ENCODE measurements around the gene PARD6A. TPM values are rescaled to one million over a fixed set of nuclear protein-coding genes. Genes with fewer than 3 reads are reported as not detected.

Gene PARD6A
- total and polyA plus RNA-seq, 2 of the 13 experiments (the other 11 are each of a cell fraction or from before 2014, with no cell fraction given), result 3.5 to 4.3 TPM

DNA sequence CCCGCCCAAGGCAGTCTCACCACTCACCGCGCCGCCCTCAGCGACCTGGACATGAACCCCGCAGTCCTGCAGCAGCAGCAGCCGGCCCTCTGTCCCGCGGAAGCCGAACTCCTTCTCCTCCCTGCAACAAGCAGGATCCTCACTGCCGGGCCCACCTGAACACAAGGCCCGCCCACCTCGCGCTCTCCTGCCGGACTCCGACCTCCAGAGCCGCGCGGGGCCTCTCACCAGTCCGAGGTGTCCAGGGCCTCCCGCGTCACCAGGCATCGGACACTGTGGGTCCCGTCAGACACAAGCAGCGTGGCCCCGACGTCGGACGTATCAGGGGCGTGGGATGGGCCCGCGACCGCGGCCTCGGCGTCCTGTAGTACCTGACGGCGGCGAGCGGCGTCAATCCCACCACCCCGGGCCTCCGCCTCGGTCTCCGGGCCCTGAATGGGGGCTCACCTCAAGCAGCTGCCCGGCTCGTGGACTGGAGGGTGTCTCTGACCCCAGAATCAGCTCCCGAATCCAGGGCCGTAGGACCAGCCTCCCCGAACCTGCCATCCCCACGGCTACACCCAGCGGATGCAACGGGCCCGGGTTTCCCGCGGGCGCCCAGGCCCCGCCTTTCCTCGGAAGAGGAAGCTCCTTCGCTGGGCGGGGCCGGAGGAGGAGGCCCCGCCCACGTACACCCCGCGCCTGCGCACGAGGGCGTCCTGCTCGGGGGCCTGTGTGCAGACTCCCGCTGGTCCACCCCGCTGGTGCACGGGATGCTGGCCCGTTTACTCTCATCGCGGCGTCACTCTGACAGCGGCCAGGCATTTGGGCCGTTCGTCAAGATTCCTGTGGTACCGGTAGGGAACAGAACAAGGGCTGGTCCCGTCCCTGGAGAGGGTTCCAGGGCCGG, 841 bp upstream of the PARD6A start, which contains the start of gene ACD (continued):
- TF ChIP-seq, protein P1, sequence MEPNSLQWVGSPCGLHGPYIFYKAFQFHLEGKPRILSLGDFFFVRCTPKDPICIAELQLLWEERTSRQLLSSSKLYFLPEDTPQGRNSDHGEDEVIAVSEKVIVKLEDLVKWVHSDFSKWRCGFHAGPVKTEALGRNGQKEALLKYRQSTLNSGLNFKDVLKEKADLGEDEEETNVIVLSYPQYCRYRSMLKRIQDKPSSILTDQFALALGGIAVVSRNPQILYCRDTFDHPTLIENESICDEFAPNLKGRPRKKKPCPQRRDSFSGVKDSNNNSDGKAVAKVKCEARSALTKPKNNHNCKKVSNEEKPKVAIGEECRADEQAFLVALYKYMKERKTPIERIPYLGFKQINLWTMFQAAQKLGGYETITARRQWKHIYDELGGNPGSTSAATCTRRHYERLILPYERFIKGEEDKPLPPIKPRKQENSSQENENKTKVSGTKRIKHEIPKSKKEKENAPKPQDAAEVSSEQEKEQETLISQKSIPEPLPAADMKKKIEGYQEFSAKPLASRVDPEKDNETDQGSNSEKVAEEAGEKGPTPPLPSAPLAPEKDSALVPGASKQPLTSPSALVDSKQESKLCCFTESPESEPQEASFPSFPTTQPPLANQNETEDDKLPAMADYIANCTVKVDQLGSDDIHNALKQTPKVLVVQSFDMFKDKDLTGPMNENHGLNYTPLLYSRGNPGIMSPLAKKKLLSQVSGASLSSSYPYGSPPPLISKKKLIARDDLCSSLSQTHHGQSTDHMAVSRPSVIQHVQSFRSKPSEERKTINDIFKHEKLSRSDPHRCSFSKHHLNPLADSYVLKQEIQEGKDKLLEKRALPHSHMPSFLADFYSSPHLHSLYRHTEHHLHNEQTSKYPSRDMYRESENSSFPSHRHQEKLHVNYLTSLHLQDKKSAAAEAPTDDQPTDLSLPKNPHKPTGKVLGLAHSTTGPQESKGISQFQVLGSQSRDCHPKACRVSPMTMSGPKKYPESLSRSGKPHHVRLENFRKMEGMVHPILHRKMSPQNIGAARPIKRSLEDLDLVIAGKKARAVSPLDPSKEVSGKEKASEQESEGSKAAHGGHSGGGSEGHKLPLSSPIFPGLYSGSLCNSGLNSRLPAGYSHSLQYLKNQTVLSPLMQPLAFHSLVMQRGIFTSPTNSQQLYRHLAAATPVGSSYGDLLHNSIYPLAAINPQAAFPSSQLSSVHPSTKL (CRISPR knock-in tag; IDR thresholded peaks at IDR 0.05), result peak; percentile 13; the same call in 1 of the 2 replicates
- TF ChIP-seq, protein P2, sequence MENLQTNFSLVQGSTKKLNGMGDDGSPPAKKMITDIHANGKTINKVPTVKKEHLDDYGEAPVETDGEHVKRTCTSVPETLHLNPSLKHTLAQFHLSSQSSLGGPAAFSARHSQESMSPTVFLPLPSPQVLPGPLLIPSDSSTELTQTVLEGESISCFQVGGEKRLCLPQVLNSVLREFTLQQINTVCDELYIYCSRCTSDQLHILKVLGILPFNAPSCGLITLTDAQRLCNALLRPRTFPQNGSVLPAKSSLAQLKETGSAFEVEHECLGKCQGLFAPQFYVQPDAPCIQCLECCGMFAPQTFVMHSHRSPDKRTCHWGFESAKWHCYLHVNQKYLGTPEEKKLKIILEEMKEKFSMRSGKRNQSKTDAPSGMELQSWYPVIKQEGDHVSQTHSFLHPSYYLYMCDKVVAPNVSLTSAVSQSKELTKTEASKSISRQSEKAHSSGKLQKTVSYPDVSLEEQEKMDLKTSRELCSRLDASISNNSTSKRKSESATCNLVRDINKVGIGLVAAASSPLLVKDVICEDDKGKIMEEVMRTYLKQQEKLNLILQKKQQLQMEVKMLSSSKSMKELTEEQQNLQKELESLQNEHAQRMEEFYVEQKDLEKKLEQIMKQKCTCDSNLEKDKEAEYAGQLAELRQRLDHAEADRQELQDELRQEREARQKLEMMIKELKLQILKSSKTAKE (CRISPR knock-in tag; IDR thresholded peaks at IDR 0.05; ENCODE audit: borderline replicate concordance), result no peak
- TF ChIP-seq ARNT (IDR thresholded peaks at IDR 0.05), result no peak
- TF ChIP-seq MIER2 (CRISPR knock-in tag; IDR thresholded peaks at IDR 0.05), result peak; percentile 68; the same call in 1 of the 2 replicates
- TF ChIP-seq ZNF780A (CRISPR knock-in tag; IDR thresholded peaks at IDR 0.05), result no peak
- no peak for TF ChIP-seq MATR3 (CRISPR knock-in tag; IDR thresholded peaks at IDR 0.05)
- TF ChIP-seq ATF1 (CRISPR knock-in tag; IDR thresholded peaks at IDR 0.05), result no peak
- TF ChIP-seq, protein P3, sequence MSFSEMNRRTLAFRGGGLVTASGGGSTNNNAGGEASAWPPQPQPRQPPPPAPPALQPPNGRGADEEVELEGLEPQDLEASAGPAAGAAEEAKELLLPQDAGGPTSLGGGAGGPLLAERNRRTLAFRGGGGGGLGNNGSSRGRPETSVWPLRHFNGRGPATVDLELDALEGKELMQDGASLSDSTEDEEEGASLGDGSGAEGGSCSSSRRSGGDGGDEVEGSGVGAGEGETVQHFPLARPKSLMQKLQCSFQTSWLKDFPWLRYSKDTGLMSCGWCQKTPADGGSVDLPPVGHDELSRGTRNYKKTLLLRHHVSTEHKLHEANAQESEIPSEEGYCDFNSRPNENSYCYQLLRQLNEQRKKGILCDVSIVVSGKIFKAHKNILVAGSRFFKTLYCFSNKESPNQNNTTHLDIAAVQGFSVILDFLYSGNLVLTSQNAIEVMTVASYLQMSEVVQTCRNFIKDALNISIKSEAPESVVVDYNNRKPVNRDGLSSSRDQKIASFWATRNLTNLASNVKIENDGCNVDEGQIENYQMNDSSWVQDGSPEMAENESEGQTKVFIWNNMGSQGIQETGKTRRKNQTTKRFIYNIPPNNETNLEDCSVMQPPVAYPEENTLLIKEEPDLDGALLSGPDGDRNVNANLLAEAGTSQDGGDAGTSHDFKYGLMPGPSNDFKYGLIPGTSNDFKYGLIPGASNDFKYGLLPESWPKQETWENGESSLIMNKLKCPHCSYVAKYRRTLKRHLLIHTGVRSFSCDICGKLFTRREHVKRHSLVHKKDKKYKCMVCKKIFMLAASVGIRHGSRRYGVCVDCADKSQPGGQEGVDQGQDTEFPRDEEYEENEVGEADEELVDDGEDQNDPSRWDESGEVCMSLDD (CRISPR knock-in tag; IDR thresholded peaks at IDR 0.05; ENCODE audit: borderline replicate concordance), result no peak; the same call in 1 of the 2 replicates
- 0 out of 2 replicates have a peak, but pooled peaks have one; percentile 64 for TF ChIP-seq ZBTB8A (CRISPR knock-in tag; IDR thresholded peaks at IDR 0.05; ENCODE audit: borderline replicate concordance, low read depth)
- TF ChIP-seq, protein P4, sequence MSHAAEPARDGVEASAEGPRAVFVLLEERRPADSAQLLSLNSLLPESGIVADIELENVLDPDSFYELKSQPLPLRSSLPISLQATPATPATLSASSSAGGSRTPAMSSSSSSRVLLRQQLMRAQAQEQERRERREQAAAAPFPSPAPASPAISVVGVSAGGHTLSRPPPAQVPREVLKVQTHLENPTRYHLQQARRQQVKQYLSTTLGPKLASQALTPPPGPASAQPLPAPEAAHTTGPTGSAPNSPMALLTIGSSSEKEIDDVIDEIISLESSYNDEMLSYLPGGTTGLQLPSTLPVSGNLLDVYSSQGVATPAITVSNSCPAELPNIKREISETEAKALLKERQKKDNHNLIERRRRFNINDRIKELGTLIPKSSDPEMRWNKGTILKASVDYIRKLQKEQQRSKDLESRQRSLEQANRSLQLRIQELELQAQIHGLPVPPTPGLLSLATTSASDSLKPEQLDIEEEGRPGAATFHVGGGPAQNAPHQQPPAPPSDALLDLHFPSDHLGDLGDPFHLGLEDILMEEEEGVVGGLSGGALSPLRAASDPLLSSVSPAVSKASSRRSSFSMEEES (CRISPR knock-in tag; IDR thresholded peaks at IDR 0.05), result peak; percentile 48
- TF ChIP-seq ZNF790 (CRISPR knock-in tag; IDR thresholded peaks at IDR 0.05; ENCODE audit: borderline replicate concordance), result 0 out of 2 replicates have a peak, but pooled peaks have one; percentile 72
- TF ChIP-seq, protein P5, sequence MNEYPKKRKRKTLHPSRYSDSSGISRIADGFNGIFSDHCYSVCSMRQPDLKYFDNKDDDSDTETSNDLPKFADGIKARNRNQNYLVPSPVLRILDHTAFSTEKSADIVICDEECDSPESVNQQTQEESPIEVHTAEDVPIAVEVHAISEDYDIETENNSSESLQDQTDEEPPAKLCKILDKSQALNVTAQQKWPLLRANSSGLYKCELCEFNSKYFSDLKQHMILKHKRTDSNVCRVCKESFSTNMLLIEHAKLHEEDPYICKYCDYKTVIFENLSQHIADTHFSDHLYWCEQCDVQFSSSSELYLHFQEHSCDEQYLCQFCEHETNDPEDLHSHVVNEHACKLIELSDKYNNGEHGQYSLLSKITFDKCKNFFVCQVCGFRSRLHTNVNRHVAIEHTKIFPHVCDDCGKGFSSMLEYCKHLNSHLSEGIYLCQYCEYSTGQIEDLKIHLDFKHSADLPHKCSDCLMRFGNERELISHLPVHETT (CRISPR knock-in tag; conservative IDR thresholded peaks at IDR 0.05), result 0 out of 2 replicates have a peak, but pooled peaks have one; percentile 77
- peak; percentile 34; the same call in 1 of the 2 replicates for TF ChIP-seq ZBTB38 (CRISPR knock-in tag; IDR thresholded peaks at IDR 0.05)
- no peak for TF ChIP-seq RFX3 (CRISPR knock-in tag; IDR thresholded peaks at IDR 0.05)
- TF ChIP-seq, protein P6, sequence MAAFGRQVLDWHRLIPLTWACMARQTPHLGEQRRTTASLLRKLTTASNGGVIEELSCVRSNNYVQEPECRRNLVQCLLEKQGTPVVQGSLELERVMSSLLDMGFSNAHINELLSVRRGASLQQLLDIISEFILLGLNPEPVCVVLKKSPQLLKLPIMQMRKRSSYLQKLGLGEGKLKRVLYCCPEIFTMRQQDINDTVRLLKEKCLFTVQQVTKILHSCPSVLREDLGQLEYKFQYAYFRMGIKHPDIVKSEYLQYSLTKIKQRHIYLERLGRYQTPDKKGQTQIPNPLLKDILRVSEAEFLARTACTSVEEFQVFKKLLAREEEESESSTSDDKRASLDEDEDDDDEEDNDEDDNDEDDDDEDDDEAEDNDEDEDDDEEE (CRISPR knock-in tag; IDR thresholded peaks at IDR 0.05), result no peak

All from HepG2 (cell line).